Inflammatory macrophage treated with lipopolysaccharide for 4 hours (primary cell): ENCODE results near the gene SLC1A5.

Source experiments
- DNase-seq: peaks from one replicate; pipeline ENCODE4 v3.0.0-alpha.2; 2020

Gene SLC1A5

GRCh38 chr19:46766569-46767317, 21.7 kb downstream of the SLC1A5 start:
- DNase-seq: peak; percentile 61

GRCh38 chr19:46764817-46765291, 23.5 kb downstream of the SLC1A5 start:
- DNase-seq: no peak

GRCh38 chr19:46762245-46762890, 26.0 kb downstream of the SLC1A5 start:
- DNase-seq: no peak

- DNase-seq: no peak
Observed at GRCh38 chr19:46761418-46761831, 27.0 kb downstream of the SLC1A5 start.

GRCh38 chr19:46760897-46761296, 27.5 kb downstream of the SLC1A5 start:
- peak; percentile 32 for DNase-seq

GRCh38 chr19:46760363-46760762, 28.0 kb downstream of the SLC1A5 start:
- DNase-seq: no peak

GRCh38 chr19:46759817-46760333, 28.5 kb downstream of the SLC1A5 start:
- DNase-seq: no peak

GRCh38 chr19:46759206-46759605, 29.2 kb downstream of the SLC1A5 start:
- peak; percentile 56 for DNase-seq

- no peak for DNase-seq
Observed at GRCh38 chr19:46756544-46756888, 31.9 kb downstream of the SLC1A5 start.

- no peak for DNase-seq
Observed at GRCh38 chr19:46755853-46756543, 32.4 kb downstream of the SLC1A5 start.

GRCh38 chr19:46755077-46755852, 33.1 kb downstream of the SLC1A5 start:
- DNase-seq: peak; percentile 88

GRCh38 chr19:46753420-46754155, 34.8 kb downstream of the SLC1A5 start:
- DNase-seq: peak; percentile 59

- DNase-seq: peak; percentile 77
Observed at GRCh38 chr19:46748325-46749109, 39.9 kb downstream of the SLC1A5 start.

GRCh38 chr19:46746281-46747057, 41.9 kb downstream of the SLC1A5 start, which contains the start of gene STRN4:
Gene STRN4, minus strand, starts transcription at chr19:46746450. Its CDS starts 20 bp downstream, at chr19:46746430.
- DNase-seq: peak; percentile 56

GRCh38 chr19:46745521-46746280, 42.7 kb downstream of the SLC1A5 start, which contains the start of gene FKRP:
Gene FKRP, plus strand, starts transcription at chr19:46746057. Its CDS starts 9,394 bp downstream, at chr19:46755451.
- no peak for DNase-seq

GRCh38 chr19:46745030-46745429, 43.4 kb downstream of the SLC1A5 start:
- no peak for DNase-seq

GRCh38 chr19:46744005-46744691, 44.2 kb downstream of the SLC1A5 start:
- DNase-seq: peak; percentile 25

GRCh38 chr19:46742926-46743480, 45.4 kb downstream of the SLC1A5 start:
- peak; percentile 76 for DNase-seq
